Right kidney (tissue), 1 donor: ENCODE measurements around the gene FIBP.
"Not testable (repeated sequence)": the region's sequence is repeated elsewhere in the genome, so short reads cannot be mapped to it uniquely, and the experiment has no call there.

Experiments used
- DNase-seq: peaks from one replicate; pipeline ENCODE4 v3.0.0-alpha.2; 2016

FIBP gene

GRCh38 chr11:65859812-65860277 is 28.4 kb downstream of the FIBP start:
- DNase-seq = no peak

- peak; percentile 95 for DNase-seq
Observed at GRCh38 chr11:65859095-65859811, 29.0 kb downstream of the FIBP start.

- no peak for DNase-seq
Observed at GRCh38 chr11:65858681-65859087, 29.6 kb downstream of the FIBP start.

GRCh38 chr11:65857853-65858680 is 30.2 kb downstream of the FIBP start, which contains the start of gene CFL1:
TSS of gene CFL1 (minus strand) at chr11:65858180. CDS start at chr11:65858099, 81 bp downstream.
- DNase-seq = peak; percentile 97

GRCh38 chr11:65857500-65857852 is 30.8 kb downstream of the FIBP start:
- peak; percentile 72 for DNase-seq

GRCh38 chr11:65856689-65857499 is 31.4 kb downstream of the FIBP start:
- DNase-seq = peak; percentile 82

- DNase-seq = no peak
Observed at GRCh38 chr11:65855927-65856363, 32.3 kb downstream of the FIBP start.

GRCh38 chr11:65854852-65855837 is 33.1 kb downstream of the FIBP start:
- DNase-seq = no peak

GRCh38 chr11:65854161-65854592 is 34.1 kb downstream of the FIBP start:
- no peak for DNase-seq

- DNase-seq = no peak
Observed at GRCh38 chr11:65853246-65853979, 34.9 kb downstream of the FIBP start.

- no peak for DNase-seq
Observed at GRCh38 chr11:65852508-65853245, 35.6 kb downstream of the FIBP start.

- no peak for DNase-seq
Observed at GRCh38 chr11:65851811-65852507, 36.3 kb downstream of the FIBP start.

- DNase-seq = no peak
Observed at GRCh38 chr11:65851083-65851579, 37.1 kb downstream of the FIBP start.

GRCh38 chr11:65850217-65851082 is 37.8 kb downstream of the FIBP start:
- DNase-seq = no peak

GRCh38 chr11:65849771-65850216 is 38.5 kb downstream of the FIBP start:
- no peak for DNase-seq

GRCh38 chr11:65849366-65849765 is 38.9 kb downstream of the FIBP start:
- no peak for DNase-seq

- not testable (repeated sequence) for DNase-seq
Observed at GRCh38 chr11:65848693-65849092, 39.6 kb downstream of the FIBP start.

GRCh38 chr11:65847746-65848145 is 40.5 kb downstream of the FIBP start:
- DNase-seq = no peak
